ENCODE results near the gene JOSD2.

JOSD2 gene

DNA sequence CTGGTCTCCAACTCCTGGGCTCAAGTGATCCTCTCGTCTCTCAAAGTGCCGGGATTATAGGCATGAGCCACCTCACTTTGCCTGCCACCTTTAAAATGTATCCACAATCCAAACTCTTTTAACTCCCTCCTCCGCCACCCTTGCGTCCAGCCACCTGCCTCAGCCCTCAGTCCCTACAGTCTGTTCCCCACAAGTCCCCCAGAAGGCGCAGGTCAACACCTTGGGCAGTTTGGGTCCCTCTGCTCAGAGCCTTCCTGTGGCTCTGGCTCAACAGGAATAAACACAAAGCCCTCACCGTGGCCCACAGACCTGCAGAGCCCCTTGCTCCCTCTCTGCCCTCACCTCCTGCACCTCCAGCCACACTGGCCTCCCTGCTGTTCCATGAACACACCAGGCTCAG is 42.2 kb downstream of the JOSD2 start:
- TF ChIP-seq, protein P1, sequence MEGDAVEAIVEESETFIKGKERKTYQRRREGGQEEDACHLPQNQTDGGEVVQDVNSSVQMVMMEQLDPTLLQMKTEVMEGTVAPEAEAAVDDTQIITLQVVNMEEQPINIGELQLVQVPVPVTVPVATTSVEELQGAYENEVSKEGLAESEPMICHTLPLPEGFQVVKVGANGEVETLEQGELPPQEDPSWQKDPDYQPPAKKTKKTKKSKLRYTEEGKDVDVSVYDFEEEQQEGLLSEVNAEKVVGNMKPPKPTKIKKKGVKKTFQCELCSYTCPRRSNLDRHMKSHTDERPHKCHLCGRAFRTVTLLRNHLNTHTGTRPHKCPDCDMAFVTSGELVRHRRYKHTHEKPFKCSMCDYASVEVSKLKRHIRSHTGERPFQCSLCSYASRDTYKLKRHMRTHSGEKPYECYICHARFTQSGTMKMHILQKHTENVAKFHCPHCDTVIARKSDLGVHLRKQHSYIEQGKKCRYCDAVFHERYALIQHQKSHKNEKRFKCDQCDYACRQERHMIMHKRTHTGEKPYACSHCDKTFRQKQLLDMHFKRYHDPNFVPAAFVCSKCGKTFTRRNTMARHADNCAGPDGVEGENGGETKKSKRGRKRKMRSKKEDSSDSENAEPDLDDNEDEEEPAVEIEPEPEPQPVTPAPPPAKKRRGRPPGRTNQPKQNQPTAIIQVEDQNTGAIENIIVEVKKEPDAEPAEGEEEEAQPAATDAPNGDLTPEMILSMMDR (IDR thresholded peaks at IDR 0.05): no peak

DNA sequence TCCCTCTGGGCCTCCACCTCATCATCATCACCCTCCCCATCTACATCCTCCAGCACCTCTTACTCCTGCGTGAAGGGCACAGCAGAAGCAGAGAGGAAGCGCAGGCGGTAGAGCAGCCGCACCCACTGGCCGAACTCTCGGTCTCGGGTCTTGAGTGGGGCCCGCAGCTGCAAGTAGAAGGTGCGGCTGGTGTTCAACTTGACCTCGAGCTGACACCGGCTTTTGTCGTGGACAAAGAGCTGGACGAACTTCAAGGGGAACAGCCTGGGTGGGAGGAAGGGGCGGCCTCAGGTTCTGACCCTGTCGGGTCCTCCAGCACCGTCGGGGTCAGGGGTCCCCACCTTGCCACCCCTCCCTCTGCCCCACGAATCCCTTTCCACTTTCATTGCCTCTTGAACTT is 43.4 kb downstream of the JOSD2 start:
- TF ChIP-seq, protein P1 (IDR thresholded peaks at IDR 0.05): no peak

DNA sequence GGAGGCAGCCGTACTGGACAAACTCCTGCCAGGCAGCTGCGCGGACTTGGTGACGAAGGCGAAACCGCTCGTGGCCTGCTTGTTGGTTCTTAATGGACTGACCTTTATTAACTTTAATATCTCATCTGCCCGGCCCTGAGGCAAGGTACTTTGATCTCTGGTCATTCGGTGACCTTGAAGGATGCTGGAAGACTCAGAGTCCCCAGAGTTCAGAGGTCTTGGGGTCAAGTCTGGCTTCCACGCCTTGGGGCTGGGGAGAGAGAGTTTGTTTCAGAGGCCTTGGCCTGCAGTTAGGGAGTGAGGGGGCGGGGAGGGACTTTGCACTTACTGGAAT is 44.3 kb downstream of the JOSD2 start:
- TF ChIP-seq, protein P1 (IDR thresholded peaks at IDR 0.05): no peak

DNA sequence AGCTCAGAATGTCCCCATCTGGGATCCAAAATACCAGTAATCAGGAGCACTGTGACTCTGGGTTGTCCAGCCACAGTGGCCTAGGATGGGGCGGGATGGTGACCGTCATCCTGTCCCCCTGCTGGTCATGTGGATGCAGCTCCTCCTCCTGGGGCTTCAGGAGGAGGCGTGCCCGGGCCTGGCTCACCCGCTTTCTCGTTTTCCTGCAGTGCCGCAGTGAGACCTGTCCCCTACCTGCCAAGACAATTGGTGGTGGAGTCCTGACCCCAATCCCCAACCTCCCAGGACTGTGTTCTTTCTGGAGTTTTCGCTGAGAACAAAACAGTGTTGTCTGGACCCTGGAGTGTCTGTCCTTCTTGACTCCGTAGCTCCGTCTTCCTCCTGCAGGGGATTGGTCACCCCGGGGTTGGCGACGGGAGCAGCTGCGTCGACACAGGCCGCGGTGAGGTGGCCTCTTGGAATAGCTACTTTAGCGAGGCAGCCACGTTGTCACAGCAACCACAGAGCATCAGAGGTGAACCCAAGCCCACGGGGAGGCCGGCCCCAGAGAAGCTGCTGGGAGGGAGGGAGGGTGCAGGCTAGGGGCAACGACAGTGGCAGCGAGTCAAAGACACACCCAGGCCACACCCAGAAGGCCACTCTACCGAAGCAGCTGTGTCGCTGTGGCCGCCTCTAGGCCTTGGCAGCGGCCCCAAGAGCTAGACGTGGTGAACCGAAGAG is 44.8 kb downstream of the JOSD2 start:
- TF ChIP-seq, protein P1 (IDR thresholded peaks at IDR 0.05): no peak

DNA sequence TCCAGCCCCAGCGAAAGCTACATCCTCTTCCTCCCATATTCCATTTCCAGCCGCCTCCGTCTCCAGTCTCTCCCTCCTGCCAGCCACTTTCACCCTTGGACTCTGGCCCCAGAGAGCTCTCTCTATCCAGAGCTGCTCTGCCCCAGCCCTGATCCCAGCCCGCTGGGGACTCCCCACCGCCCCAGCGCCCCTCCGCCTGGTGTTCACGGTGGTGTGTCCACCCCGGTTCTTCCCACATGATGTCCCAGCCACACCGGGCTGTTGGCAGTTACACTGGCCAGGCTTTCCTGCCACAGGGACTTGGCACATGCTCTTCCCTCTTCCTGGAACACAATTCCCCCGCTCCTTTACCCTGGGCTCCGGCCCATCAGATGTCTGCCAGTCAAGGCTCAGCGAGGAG is 46.0 kb downstream of the JOSD2 start:
- TF ChIP-seq, protein P1 (IDR thresholded peaks at IDR 0.05): no peak

DNA sequence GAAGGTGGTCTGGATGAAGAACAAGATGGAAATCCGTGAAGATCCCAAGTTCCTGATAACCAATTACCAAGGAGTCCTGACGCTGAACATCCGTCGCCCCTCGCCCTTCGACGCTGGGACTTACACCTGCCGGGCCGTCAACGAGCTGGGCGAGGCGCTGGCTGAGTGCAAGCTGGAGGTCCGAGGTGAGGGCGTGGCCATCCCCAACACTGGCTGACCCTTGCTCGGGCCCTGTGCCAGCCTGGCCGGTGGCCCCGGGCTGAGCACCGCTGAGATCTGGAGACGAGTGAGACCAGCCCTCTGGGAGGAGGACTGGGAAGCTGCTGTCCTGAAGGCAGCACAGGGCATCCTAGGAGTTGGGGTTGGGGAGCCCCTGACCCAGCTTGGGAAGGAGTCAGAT is 46.6 kb downstream of the JOSD2 start:
- TF ChIP-seq, protein P1 (IDR thresholded peaks at IDR 0.05): no peak

DNA sequence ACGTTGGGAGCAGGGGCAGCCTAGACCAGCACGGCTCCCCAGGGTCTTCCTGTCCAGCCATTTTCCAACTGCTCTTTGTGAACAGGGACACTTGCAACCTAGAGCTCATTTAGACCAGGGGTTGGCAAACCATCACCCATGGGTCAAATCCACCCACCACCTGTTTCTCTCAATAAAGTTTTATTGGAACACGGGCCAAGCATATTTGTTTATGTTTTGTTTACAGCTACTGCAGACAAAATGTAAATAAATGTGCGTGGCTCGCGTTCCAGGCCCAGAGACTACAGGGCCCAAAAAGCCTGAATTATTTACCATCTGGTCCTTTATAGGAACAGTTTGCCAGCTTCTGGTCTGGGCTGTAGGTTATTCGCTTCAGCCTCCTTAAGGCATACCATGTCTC is 48.0 kb downstream of the JOSD2 start:
- TF ChIP-seq, protein P1 (IDR thresholded peaks at IDR 0.05): no peak

Data from LNCAP (cell line).